ENCODE data around the gene RASSF4. TPM values are rescaled to one million over a fixed set of nuclear protein-coding genes. Genes with fewer than 3 reads are reported as not detected.

The RASSF4 gene
- total RNA-seq, 4 donors from 2014 or later: 1.7 to 22.5 (median 7.4) TPM

GRCh38 chr10:45044290-45044689, 84.7 kb downstream of the RASSF4 start:
- no peak overlapping the region for H3K4me3 ChIP-seq
- no peak for DNase-seq
- H3K27ac ChIP-seq: no peak overlapping the region
- H3K4me1 ChIP-seq: no peaks in the 10 kb centered on the region
- H3K36me3 ChIP-seq: no peaks in the 10 kb centered on the region
- 42 to 57% methylated on average over 7 of the region's 7 CpGs for WGBS, 2 donors
- no peaks in the 10 kb centered on the region for H3K9me3 ChIP-seq
- no peaks in the 10 kb centered on the region for H3K27me3 ChIP-seq
- intact Hi-C loops (cut with DNase I): no loop called here
- TF ChIP-seq, protein P1, sequence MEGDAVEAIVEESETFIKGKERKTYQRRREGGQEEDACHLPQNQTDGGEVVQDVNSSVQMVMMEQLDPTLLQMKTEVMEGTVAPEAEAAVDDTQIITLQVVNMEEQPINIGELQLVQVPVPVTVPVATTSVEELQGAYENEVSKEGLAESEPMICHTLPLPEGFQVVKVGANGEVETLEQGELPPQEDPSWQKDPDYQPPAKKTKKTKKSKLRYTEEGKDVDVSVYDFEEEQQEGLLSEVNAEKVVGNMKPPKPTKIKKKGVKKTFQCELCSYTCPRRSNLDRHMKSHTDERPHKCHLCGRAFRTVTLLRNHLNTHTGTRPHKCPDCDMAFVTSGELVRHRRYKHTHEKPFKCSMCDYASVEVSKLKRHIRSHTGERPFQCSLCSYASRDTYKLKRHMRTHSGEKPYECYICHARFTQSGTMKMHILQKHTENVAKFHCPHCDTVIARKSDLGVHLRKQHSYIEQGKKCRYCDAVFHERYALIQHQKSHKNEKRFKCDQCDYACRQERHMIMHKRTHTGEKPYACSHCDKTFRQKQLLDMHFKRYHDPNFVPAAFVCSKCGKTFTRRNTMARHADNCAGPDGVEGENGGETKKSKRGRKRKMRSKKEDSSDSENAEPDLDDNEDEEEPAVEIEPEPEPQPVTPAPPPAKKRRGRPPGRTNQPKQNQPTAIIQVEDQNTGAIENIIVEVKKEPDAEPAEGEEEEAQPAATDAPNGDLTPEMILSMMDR (IDR thresholded peaks at IDR 0.05): no peak
- no peak for TF ChIP-seq POLR2A (IDR thresholded peaks at IDR 0.05)

Other genes starting within 250 kb of the RASSF4 start
- gene TMEM72, start 48.5 kb upstream of the RASSF4 start, total RNA-seq: not detected
- gene DEPP1, start 19.0 kb downstream of the RASSF4 start, total RNA-seq: 100 to 1,000 TPM in 1 of 4 donors, 10 to 100 TPM in 1, 1 to 10 TPM in 2; 2.5 to 116 (median 27.5) TPM
- gene ZNF22, start 41.1 kb downstream of the RASSF4 start, total RNA-seq: 10 to 100 TPM in 2 of 4 donors, 1 to 10 TPM in 2; 3.6 to 14.5 (median 8.0) TPM

Data from esophagus squamous epithelium (tissue), 5 donors.